ENCODE measurements around the gene UBN2.
"Not testable (repeated sequence)": the region's sequence is repeated elsewhere in the genome, so short reads cannot be mapped to it uniquely, and the experiment has no call there.

The UBN2 gene

GRCh38 chr7:139300390-139300789 lies 69.4 kb downstream of the UBN2 start:
- no peak for DNase-seq

GRCh38 chr7:139304517-139304916 lies 73.5 kb downstream of the UBN2 start:
- no peak for DNase-seq

DNA sequence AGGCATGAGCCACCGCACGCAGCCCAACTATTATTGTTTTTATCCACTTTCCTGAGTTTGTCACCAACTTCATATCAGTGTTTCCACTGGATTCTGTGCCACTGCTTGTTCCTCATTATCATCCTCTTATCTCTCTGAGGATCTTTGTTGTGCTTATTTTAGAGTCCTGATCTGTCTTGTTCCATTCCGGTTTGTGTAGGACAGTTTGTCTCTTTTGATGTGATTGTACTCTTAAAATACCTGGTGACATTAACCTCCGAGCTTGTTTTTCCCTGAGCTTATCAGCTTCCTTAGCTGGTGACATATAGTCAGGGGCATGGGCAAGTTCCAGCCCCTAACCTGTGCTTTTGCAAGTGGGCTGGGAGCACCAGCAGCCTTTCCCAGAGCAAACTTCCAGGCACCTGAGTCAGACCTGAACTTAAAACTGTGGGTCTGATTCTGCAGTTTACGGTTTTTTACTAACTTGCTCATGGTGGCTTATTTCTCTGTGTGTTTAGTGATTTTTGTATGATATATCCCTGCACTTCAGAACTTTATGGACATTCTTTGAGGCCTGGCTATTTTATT lies 87.0 kb downstream of the UBN2 start:
- DNase-seq: no peak

DNA sequence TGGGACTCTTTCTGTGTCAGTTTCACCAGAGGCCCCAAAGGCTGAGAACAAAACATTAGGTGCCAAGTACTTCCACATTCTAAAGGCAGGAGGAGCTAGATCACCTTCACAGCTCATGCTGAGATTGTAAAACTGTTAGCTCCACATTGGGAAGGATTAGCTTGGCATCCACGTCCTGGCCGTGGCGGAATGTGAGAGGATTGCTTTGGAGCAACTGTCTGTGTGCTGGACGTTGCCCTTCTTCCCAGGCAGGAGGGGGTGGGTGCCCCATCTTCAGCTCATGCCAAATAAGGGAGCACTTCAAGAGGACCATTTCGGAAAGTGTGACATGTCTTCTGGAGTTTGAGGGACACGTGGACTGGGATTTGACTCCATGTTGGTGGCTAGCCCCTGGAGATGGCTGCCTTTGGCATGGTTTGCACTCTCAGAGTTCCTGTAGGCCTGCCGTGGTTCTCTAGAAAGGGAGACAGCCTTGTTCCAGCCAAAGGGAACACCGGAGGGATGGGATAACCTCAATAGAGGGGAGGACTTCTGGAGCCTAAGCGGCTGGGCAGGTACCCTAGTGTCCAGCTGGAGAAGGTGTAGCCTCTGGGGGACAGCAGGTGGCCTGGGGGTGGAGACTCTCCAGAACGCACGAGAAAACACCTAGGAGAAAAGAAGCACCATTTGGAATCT lies 90.2 kb downstream of the UBN2 start:
- DNase-seq: no peak

DNA sequence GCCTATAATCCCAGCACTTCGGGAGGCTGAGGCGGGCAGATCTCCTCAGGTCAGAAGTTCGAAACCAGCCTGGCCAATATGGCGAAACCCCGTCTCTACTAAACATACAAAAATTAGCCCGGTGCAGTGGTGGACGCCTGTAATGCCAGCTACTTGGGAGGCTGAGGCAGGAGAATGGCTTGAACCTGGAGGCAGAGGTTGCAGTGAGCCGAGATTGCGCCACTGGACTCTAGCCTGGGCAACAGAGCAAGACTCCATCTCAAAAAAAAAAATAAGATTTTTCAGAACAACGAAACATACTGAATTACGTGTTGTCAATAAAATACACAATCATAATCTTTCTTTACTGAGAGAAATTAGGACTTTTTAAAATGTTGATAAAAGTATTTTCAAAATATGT lies 93.7 kb downstream of the UBN2 start:
- not testable (repeated sequence) for DNase-seq

- DNase-seq: no peak
Observed at GRCh38 chr7:139328375-139328774, 97.3 kb downstream of the UBN2 start.

DNA sequence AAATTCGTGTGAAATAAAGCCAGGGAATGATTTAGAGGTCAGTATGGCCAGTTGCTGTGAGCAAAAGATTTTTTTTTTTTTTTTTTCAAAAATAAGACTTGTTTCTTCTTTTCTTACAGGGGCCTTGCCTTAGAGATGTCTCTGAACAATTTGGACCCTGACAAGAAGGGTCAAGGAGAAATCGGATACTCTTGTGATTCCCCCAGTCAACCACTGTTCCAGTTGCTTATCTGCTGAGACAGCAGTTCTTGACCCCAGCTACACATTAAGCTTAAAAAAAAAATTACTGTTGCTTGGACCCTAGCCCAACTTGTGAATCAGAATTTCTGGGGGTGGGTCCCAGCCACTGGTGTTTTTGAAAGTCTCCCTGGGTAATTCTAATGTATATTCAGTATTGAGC lies 98.1 kb downstream of the UBN2 start:
- no peak for DNase-seq

DNA sequence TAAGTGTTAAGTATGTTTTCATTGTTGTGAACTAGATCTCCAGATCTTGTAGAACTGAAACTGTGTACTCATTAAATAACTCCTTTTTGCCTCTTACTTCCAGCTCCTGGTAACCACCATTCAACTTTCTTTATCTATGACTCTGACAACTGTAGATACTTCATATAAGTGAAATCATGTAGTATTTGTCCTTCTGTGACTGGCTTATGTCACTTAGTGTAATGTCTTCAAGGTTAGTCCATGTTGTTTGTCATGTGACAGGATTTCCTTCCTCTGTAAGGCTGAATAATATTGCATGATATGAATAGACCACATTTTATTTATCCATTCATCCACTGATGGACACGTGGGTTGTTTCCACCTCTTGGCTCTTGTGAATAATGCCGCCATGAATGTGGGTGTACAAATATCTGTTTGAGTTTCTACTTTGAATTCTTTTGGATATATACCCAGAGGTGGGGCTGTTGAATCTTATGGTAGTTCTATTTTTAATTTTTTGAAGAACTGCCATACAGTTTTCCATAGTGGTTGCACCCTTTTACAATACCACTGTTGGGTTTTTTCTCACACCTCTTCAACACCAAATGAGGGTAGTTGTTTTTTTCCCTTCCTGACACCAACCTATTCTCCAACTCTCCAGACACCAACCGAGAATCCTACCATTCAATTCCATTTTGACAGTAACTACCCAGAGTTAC lies 99.4 kb downstream of the UBN2 start:
- no peak for DNase-seq

DNA sequence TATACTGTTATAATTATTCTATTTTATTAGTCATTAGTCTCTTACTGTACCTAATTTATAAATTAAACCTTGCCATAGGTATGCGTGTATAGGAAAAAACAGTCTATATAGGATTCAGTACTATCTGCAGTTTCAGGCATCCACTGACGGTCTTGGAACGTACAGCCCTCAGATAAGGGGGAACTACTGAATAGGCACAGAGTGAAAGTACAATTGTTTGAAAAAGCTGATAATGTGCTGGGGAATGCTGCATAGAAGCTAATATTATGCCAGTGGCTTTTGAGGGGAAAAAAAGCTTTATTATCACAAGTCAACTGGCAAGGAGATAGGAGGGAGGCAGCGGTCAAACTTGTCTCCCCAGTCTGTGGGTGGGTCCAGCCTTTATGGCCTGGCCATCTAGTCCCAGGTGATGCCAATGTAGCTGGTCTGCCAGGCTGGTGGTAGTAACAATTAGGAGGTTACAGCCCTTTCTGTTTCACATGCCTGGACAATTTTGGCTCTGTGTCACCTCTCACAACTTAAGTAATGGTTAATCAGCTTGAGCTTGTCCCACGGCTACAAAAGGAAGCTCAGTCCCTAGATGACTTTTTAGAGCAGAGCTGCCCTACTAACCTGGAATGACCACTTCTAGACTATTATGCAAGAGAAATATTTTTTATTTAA lies 101.8 kb downstream of the UBN2 start:
- DNase-seq: no peak

GRCh38 chr7:139333443-139333842 lies 102.4 kb downstream of the UBN2 start:
- DNase-seq: not testable (repeated sequence)

DNA sequence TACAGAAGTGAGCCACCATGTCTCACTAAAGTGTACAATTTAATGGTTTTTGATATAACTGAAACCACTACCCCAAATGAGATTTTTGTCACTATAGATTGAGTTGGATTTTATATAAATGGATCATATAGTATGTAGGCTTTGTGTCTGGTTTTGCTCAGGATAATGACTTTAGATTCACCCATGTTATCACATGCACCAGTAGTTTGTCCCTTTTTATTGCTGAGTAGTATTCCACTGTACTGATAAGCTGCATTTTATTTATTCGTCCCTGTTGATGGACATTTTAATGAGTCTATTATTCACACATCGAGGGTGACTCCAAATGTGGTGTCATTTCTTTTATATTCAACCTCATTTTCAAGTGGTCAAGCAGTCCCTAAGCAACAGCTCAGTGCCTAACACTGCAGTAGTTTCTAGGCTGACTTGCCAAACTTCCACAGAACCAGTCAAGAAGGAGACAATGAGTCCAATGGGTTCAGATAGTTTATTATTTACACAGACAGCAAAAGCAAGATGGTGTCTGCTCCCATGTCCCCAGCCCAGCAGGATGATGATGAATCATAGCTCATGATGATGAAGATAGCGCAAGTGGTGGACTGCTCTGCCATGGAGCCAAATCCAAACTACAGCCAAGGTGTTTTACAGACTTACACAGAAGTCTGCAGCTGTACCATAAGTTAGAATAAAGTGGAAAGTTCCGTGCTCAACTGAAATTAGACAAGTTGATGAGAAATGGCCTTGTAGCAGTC lies 103.5 kb downstream of the UBN2 start:
- no peak for DNase-seq

DNA sequence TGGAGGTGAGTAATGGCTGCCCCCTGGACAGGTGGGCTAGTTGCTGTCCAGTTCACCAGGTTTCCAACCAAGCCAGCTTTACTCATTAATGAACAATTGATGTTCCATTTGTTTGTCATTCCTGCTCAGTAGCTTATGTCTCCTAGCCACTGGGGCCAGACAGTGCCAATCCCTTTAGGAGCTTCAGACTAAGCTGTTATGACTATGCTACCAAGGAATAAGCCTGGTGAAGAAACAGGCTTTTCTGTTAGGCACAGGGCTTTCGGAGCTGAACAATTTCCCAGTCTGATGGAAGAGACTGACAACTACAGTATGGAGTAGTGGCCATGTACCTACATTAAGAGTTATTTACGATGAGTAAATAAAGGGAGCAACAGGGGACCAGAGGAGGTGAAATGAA lies 108.0 kb downstream of the UBN2 start:
- DNase-seq: no peak

- no peak for DNase-seq
Observed at GRCh38 chr7:139339698-139340036, 108.6 kb downstream of the UBN2 start.

- DNase-seq: peak; percentile 98
Observed at GRCh38 chr7:139340037-139340807, 109.2 kb downstream of the UBN2 start.

- no peak for DNase-seq
Observed at GRCh38 chr7:139340808-139341057, 109.7 kb downstream of the UBN2 start.

DNA sequence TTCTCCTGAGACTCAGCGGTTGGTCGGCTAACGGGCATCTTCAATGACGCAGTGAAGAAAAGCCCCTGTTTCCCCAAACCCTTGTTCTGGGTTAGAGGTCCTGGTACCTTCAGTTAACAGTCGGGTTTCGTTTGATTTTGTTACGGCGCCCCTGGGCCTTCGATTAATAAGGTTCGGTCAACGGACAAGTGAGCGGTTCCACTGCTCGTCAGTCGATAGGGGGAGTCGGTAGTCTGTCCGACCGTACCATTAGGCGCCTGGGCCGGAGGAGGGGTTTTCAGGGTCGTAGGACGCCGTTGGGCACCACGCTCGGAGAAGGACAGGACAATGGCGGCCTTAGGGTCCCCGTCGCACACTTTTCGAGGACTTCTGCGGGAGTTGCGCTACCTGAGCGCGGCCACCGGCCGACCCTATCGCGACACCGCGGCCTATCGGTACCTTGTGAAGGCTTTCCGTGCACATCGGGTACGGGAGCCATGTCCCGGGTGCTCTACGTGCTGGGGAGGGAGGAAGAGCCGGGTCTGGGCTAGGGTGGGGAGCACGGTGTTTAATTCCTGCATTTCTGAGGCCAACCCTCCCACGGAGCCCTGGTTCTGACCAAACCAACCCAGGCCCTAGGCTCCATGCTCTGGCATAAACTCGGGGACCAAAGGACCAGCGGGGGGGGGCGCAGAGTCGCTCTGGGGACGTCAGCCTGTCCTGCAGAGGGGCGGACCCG lies 110.2 kb downstream of the UBN2 start, which contains the start of gene FMC1:
Gene FMC1 (plus strand): TSS at position 280 of the 718 bp plus-strand sequence. CDS start 48 bp downstream, at position 328.
- peak; percentile 70 for DNase-seq

DNA sequence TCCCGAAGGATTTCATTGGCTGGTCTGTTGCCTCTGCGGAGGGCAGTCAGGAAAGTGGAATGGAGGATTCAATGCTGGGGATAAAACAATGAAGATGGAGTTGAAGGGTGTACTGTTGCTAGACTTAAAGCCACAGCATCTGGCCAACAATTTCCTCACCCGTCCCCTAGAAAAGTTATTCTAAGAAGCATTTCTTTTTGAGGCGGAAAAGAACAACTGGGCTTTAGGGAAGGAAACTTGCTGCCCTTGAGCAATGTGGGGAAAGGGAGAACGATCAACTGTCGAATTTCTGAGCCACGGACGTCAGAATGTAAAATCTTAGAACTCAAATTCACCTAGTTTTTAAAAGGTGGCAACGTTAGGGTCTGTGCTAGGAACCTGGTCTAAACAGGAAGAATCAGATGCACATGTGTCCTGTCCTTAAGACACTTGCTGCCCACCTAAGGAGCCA lies 110.8 kb downstream of the UBN2 start:
- no peak for DNase-seq

- DNase-seq: no peak
Observed at GRCh38 chr7:139345042-139345441, 114.0 kb downstream of the UBN2 start.

DNA sequence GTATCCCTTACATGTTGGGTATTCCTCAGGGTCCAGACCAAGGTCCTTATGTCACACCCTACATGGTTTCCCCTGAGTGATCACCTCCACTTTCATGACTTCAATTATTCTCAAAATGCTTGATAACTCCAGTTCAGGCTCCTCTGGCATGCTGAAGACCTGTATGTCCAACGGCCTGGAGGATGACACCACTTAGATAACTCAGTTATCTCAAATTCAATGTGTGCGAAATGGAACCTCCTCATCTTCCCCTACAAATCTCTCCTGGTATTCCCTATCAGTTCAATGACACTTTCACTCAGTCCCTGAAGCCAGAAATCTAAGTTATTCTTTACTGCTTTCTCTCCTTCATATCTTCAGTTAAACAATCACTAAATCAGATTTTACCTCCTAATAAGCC lies 120.0 kb downstream of the UBN2 start:
- DNase-seq: no peak

GRCh38 chr7:139354729-139355128 lies 123.7 kb downstream of the UBN2 start:
- DNase-seq: no peak

- DNase-seq: no peak
Observed at GRCh38 chr7:139355320-139355719, 124.3 kb downstream of the UBN2 start.

Data from activated CD4-positive, alpha-beta T cell treated with anti-CD3 and anti-CD28 coated beads for 1 hour (primary cell).